Right lobe of liver (tissue), 6 donors: Measurements from ENCODE around the gene SCGB2B2. TPM values are rescaled to one million over a fixed set of nuclear protein-coding genes. Genes with fewer than 3 reads are reported as not detected.

Experiments used
- ATAC-seq, 4 donors: fragments of 200-7000 bp; cut with Tn5 transposase; one replicate each; pipeline ENCODE4 v1.9.1; 2020; ENCODE audit warnings: mild to moderate bottlenecking in 4 of 4, moderate library complexity in 4 of 4
- DNase-seq, 3 donors: peaks; one replicate each; pipeline ENCODE4 v3.0.0-alpha.2; 2020
- H3K27ac ChIP-seq, 3 donors: fragments of 200-600 bp; one replicate each; pipeline ENCODE4 v1.8.0; 2022
- H3K27me3 ChIP-seq, 2 donors: fragments of 200-600 bp; one replicate each; pipeline ENCODE4 v1.8.0; 2022
- H3K36me3 ChIP-seq, 4 donors: fragments of 200-600 bp; sonication (generic) in 1 of 4; one replicate each; pipeline versions ENCODE4 v1.5.1 to v1.8.0; 2017 to 2022; ENCODE audit warnings: control low read depth in 1 of 4
- H3K4me1 ChIP-seq, 4 donors: fragments of 200-600 bp; sonication (generic) in 1 of 4; one replicate each; pipeline versions ENCODE4 v1.5.1 to v1.8.0; 2017 to 2022; ENCODE audit warnings: control low read depth in 1 of 4
- H3K4me3 ChIP-seq, 3 donors: fragments of 200-600 bp; one replicate each; pipeline ENCODE4 v1.8.0; 2022
- H3K9me3 ChIP-seq, 4 donors: fragments of 200-600 bp; sonication (generic) in 1 of 4; one replicate each; pipeline versions ENCODE4 v1.5.1 to v1.8.0; 2017 to 2022; ENCODE audit warnings: control low read depth in 1 of 4
- POLR2A ChIP-seq: fragments of 450-650 bp; IDR thresholded peaks from one replicate; pipeline ENCODE4 v1.6.1; 2017; ENCODE audit warnings: antibody characterized with exemption, mild to moderate bottlenecking
- WGBS: methylation state at CpG from one replicate; pipeline ENCODE4 v1.1.6; 2018; ENCODE audit warnings: low coverage, low lambda C conversion rate; ENCODE audit not compliant: insufficient coverage; ENCODE audit errors: missing lambda C conversion rate; 5-methylcytosine and 5-hydroxymethylcytosine counted together
- intact Hi-C, 2 donors: fragments of 100-400 bp; cut with DNase I; formaldehyde crosslinking; loops; one replicate each; pipeline versions ENCODE4 v1.11.2 to v1.14.1; 2022
- total RNA-seq, 6 experiments: library from RNA; depleted of rRNA in 2 of 6; stranded (reverse); fragments of >200 nt in 2 of 6; fragmentation: NEBNext Ultra II Directional in 3 of 6; extraction: Animal tissue kit (Norgen Biotek cat#: 25700) in 3 of 6; gene quantifications; one replicate each; pipeline versions ENCODE4 v1.1.0 to v1.2.4, GENCODE V29; 2016 to 2023
- TF ChIP-seq, protein P1 (sequence below), 4 donors: fragments of 200-600 bp in 3 of 4; fragments of 450-650 bp in 1 of 4; IDR thresholded peaks; one replicate each; pipeline versions ENCODE4 v1.5.1 to v1.8.0; 2016 to 2022; ENCODE audit warnings: antibody characterized with exemption in 4 of 4, mild to moderate bottlenecking in 2 of 4
- donor health status: DM: no; HTN: yes; CAD: no.
- donor health status: DM: no; HTN: no; CAD: no.
- donor health status: DM: no; HTN: no; CAD: no.
- donor health status: DM: no; HTN: yes; CAD: no.
- donor health status: DM: no; HTN: yes; CAD: no.

Gene SCGB2B2
- total RNA-seq, 6 experiments from 2014 or later = 0.20 to 0.68 (median 0.39) TPM

DNA sequence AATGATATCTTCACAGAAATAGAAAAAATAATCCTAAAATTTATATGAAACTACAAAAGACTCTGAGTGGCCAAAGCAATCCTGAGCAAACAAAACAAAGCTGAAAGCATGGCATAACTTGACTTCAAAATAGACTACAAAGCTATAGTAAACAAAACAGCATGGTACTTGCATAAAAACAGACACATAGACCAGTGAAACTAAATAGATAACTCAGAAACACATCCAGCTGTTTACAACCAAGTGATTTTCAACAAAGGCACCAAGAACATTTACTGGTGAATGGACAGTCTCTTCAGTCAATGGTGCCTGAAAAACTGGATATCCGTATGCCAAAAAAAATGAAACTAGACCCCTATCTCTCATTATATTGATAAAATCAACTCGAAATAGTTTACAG is 25.2 kb downstream of the SCGB2B2 start:
- ATAC-seq (no peak), DNase-seq (no peak)
- H3K36me3 ChIP-seq = no peaks in the 10 kb centered on the region
- TF ChIP-seq, protein P1, sequence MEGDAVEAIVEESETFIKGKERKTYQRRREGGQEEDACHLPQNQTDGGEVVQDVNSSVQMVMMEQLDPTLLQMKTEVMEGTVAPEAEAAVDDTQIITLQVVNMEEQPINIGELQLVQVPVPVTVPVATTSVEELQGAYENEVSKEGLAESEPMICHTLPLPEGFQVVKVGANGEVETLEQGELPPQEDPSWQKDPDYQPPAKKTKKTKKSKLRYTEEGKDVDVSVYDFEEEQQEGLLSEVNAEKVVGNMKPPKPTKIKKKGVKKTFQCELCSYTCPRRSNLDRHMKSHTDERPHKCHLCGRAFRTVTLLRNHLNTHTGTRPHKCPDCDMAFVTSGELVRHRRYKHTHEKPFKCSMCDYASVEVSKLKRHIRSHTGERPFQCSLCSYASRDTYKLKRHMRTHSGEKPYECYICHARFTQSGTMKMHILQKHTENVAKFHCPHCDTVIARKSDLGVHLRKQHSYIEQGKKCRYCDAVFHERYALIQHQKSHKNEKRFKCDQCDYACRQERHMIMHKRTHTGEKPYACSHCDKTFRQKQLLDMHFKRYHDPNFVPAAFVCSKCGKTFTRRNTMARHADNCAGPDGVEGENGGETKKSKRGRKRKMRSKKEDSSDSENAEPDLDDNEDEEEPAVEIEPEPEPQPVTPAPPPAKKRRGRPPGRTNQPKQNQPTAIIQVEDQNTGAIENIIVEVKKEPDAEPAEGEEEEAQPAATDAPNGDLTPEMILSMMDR (IDR thresholded peaks at IDR 0.05) = no peak
- TF ChIP-seq POLR2A = no peak
- WGBS = 59% methylated on average over 2 of the region's 2 CpGs
- H3K27me3 ChIP-seq = no peaks in the 10 kb centered on the region
- H3K4me1 ChIP-seq = peaks cover 0 to 18% (median 5%) of the 10 kb centered on the region in 4 donors
- intact Hi-C loops = no loop called here
- no peak overlapping the region for H3K27ac ChIP-seq
- peaks cover 0 to 12% (median 0%) of the 10 kb centered on the region in 4 donors for H3K9me3 ChIP-seq
- no peak overlapping the region for H3K4me3 ChIP-seq

DNA sequence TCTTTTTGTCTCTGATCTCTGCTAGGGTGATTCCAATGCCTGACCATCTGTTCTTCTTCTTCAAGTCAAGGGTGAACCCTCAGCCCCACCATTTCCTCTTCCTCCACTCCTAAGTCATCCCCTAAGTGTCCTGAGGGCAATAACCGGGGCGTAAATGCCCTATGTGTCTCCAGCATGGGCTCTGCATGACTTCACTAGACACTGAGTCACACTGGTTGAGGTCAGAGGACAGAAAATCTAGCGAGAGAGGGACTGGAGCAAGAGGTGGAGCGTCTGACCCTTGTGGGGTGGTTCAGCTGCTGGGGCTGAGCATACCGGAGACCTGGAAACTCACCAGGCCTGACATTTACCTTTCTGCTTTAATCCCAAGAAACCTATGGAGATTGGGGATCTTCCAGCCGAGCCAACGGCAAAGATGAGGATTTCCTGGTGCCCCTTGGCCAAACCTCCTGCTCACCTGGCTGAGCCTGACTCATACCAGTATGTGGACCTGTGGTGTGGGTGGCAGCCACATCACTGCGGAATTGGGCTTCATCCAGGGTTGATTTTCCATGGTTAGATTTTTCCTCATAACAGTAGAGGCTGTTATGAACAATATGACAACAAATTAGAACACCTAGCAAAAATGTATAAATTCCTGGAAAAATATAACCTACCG is 26.9 kb downstream of the SCGB2B2 start:
- 91% methylated on average over 8 of the region's 9 CpGs for WGBS
- no peaks in the 10 kb centered on the region for H3K36me3 ChIP-seq
- H3K27ac ChIP-seq = no peak overlapping the region
- no peak overlapping the region for H3K4me3 ChIP-seq
- DNase-seq = no peak
- H3K9me3 ChIP-seq = peaks cover 0 to 12% (median 0%) of the 10 kb centered on the region in 4 donors
- TF ChIP-seq, protein P1 (IDR thresholded peaks at IDR 0.05) = no peak
- no peak for TF ChIP-seq POLR2A
- intact Hi-C loops = no loop called here
- no peaks in the 10 kb centered on the region for H3K27me3 ChIP-seq
- ATAC-seq = no peak
- peaks cover 0 to 8% (median 0%) of the 10 kb centered on the region in 4 donors for H3K4me1 ChIP-seq

DNA sequence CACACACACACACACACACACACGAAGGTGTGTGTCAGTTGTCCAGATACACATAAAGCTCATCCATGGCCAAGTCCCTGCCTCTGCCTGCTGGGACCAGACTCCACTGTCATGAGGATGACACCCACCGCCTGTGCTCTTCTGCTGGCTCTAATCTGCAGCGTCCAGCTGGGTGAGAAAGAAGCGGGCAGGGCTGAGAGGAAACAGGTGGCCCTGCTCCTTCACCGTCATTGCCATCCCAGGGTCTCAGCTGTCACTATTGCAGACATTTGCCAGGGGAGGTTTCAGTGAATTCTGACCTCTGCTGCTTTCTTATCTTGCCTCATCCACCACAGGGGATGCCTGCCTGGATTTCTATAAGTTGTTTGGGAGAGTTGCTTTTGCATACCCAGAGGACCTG is 31.4 kb downstream of the SCGB2B2 start:
- no peak overlapping the region for H3K27ac ChIP-seq
- peaks cover 0 to 5% (median 0%) of the 10 kb centered on the region in 4 donors for H3K4me1 ChIP-seq
- ATAC-seq (peak in 3 of 4 donors; percentile 34 to 42 (median 36)), DNase-seq (no peak)
- no peaks in the 10 kb centered on the region for H3K36me3 ChIP-seq
- 33% methylated on average over 4 of the region's 5 CpGs for WGBS
- H3K4me3 ChIP-seq = no peak overlapping the region
- TF ChIP-seq, protein P1 (IDR thresholded peaks at IDR 0.05) = no peak
- no peak for TF ChIP-seq POLR2A
- no peaks in the 10 kb centered on the region for H3K9me3 ChIP-seq
- intact Hi-C loops = no loop called here
- H3K27me3 ChIP-seq = no peaks in the 10 kb centered on the region

DNA sequence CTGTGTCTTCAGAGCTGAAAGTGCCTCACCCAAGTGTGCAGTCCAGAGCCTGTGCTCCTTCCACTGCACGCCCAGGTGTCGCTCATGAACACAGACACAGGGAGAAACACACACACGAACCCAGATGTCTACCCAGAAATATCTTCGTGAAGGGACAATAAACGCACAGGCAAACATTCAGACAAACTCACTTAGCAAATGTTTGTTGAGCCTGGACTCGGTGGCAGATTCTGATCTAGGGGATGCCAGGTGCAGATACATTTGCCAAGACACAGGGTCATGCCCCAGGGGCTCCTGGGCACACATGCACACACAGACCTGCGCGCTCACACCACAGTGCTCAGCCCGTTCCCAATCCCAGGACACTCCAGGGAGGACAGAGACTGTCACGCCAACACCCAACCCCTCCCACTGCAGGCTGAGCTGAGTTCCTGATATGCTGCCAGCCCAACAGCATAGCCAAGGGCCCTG is 31.9 kb downstream of the SCGB2B2 start:
- Histone ChIP-seq H3K4me1 (peaks cover 0 to 5% (median 0%) of the 10 kb centered on the region in 4 donors), H3K27me3 (no peaks in the 10 kb centered on the region), H3K27ac (no peak overlapping the region), H3K4me3 (no peak overlapping the region), H3K9me3 (no peaks in the 10 kb centered on the region), H3K36me3 (no peaks in the 10 kb centered on the region)
- ATAC-seq = peak; percentile 54 to 82 (median 75)
- no peak for DNase-seq
- intact Hi-C loops = no loop called here
- WGBS = 36% methylated on average over 6 of the region's 10 CpGs
- TF ChIP-seq POLR2A = no peak

- ATAC-seq = no peak
- peaks cover 0 to 8% (median 0%) of the 10 kb centered on the region in 4 donors for H3K4me1 ChIP-seq
- 94% methylated on average over 4 of the region's 4 CpGs for WGBS
- no peaks in the 10 kb centered on the region for H3K36me3 ChIP-seq
- no peak overlapping the region for H3K4me3 ChIP-seq
- intact Hi-C loops = no loop called here
- H3K27ac ChIP-seq = no peak overlapping the region
- no peak for TF ChIP-seq POLR2A
- TF ChIP-seq, protein P1 (IDR thresholded peaks at IDR 0.05) = no peak
- H3K27me3 ChIP-seq = no peaks in the 10 kb centered on the region
- no peaks in the 10 kb centered on the region for H3K9me3 ChIP-seq
- DNase-seq = no peak
Measured at GRCh38 chr19:34642241-34642640, 34.7 kb downstream of the SCGB2B2 start.
